ENCODE measurements around the gene TGFBR3L. TPM values are rescaled to one million over a fixed set of nuclear protein-coding genes. Genes with fewer than 3 reads are reported as not detected.

Gene TGFBR3L
- total RNA-seq, 2 experiments from 2014 or later, result 2.6 to 3.2 TPM

- Mint-ChIP-seq H3K27me3 (no peaks in the 10 kb centered on the region), H3K4me3 (peak overlapping the region; percentile 85), H3K4me1 (peaks cover 22% of the 10 kb centered on the region), H3K27ac (no peak overlapping the region), H3K9me3 (ENCODE audit: low read depth) (no peaks in the 10 kb centered on the region), H3K36me3 (ENCODE audit: low read depth) (peaks cover 22% of the 10 kb centered on the region)
- DNase-seq (no peak), ATAC-seq (no peak)
- POLR2A ChIA-PET, result no interaction called here
- CTCF ChIA-PET, result no interaction called here
- intact Hi-C loops (cut with DNase I, micrococcal nuclease), result no loop called here
These were observed 8.8 kb upstream of the TGFBR3L start for GRCh38 chr19:7905859-7906258.

GRCh38 chr19:7907122-7907521, 7.5 kb upstream of the TGFBR3L start:
- ChIA-PET POLR2A (no interaction called here), CTCF (no interaction called here)
- H3K36me3 Mint-ChIP-seq (ENCODE audit: low read depth), result peaks cover 28% of the 10 kb centered on the region
- intact Hi-C loops (cut with DNase I, micrococcal nuclease), result no loop called here
- DNase-seq (no peak), ATAC-seq (no peak)
- H3K27ac Mint-ChIP-seq, result no peak overlapping the region
- H3K27me3 Mint-ChIP-seq, result no peaks in the 10 kb centered on the region
- peaks cover 22% of the 10 kb centered on the region for H3K4me1 Mint-ChIP-seq
- no peaks in the 10 kb centered on the region for H3K9me3 Mint-ChIP-seq (ENCODE audit: low read depth)
- H3K4me3 Mint-ChIP-seq, result no peak overlapping the region

- Mint-ChIP-seq H3K4me3 (no peak overlapping the region), H3K4me1 (peaks cover 20% of the 10 kb centered on the region), H3K27me3 (no peaks in the 10 kb centered on the region), H3K27ac (no peak overlapping the region), H3K9me3 (ENCODE audit: low read depth) (no peaks in the 10 kb centered on the region), H3K36me3 (ENCODE audit: low read depth) (peaks cover 29% of the 10 kb centered on the region)
- intact Hi-C loops (cut with DNase I, micrococcal nuclease), result no loop called here
- no peak for ATAC-seq
- no peak for DNase-seq
- ChIA-PET CTCF (interaction anchor here (0.9 kb wide), 1 partner anchor 21 kb away, joined by 3 read pairs; no protein-coding TSS in a partner anchor), POLR2A (no interaction called here)
These were observed 7.1 kb upstream of the TGFBR3L start for GRCh38 chr19:7907544-7907943.

GRCh38 chr19:7908078-7908699, 6.4 kb upstream of the TGFBR3L start:
- ChIA-PET CTCF (interaction anchor here (0.9 kb wide), 1 partner anchor 21 kb away, joined by 3 read pairs; no protein-coding TSS in a partner anchor), POLR2A (no interaction called here)
- intact Hi-C loops (cut with DNase I, micrococcal nuclease), result no loop called here
- no peaks in the 10 kb centered on the region for H3K9me3 Mint-ChIP-seq (ENCODE audit: low read depth)
- H3K4me1 Mint-ChIP-seq, result peaks cover 18% of the 10 kb centered on the region
- ATAC-seq (no peak), DNase-seq (no peak)
- peaks cover 32% of the 10 kb centered on the region for H3K36me3 Mint-ChIP-seq (ENCODE audit: low read depth)
- H3K27ac Mint-ChIP-seq, result no peak overlapping the region
- no peaks in the 10 kb centered on the region for H3K27me3 Mint-ChIP-seq
- no peak overlapping the region for H3K4me3 Mint-ChIP-seq

GRCh38 chr19:7908742-7909461, 5.7 kb upstream of the TGFBR3L start:
- intact Hi-C loops (cut with DNase I, micrococcal nuclease), result no loop called here
- H3K36me3 Mint-ChIP-seq (ENCODE audit: low read depth), result peaks cover 30% of the 10 kb centered on the region
- no peak overlapping the region for H3K27ac Mint-ChIP-seq
- no peaks in the 10 kb centered on the region for H3K9me3 Mint-ChIP-seq (ENCODE audit: low read depth)
- no peak for ATAC-seq
- ChIA-PET POLR2A (no interaction called here), CTCF (interaction anchor here (0.9 kb wide), 1 partner anchor 20 kb away, joined by 3 read pairs; no protein-coding TSS in a partner anchor)
- H3K4me3 Mint-ChIP-seq, result no peak overlapping the region
- no peaks in the 10 kb centered on the region for H3K27me3 Mint-ChIP-seq
- H3K4me1 Mint-ChIP-seq, result peaks cover 18% of the 10 kb centered on the region
- DNase-seq, result no peak

GRCh38 chr19:7909471-7910067, 5.1 kb upstream of the TGFBR3L start:
- Mint-ChIP-seq H3K4me3 (no peak overlapping the region), H3K36me3 (ENCODE audit: low read depth) (peaks cover 30% of the 10 kb centered on the region), H3K9me3 (ENCODE audit: low read depth) (no peaks in the 10 kb centered on the region), H3K27me3 (no peaks in the 10 kb centered on the region), H3K4me1 (peaks cover 16% of the 10 kb centered on the region), H3K27ac (no peak overlapping the region)
- POLR2A ChIA-PET, result no interaction called here
- CTCF ChIA-PET, result no interaction called here
- intact Hi-C loops (cut with DNase I, micrococcal nuclease), result no loop called here
- DNase-seq, result no peak
- no peak for ATAC-seq

GRCh38 chr19:7910321-7911161, 4.1 kb upstream of the TGFBR3L start:
- Mint-ChIP-seq H3K9me3 (ENCODE audit: low read depth) (no peaks in the 10 kb centered on the region), H3K27ac (no peak overlapping the region), H3K36me3 (ENCODE audit: low read depth) (peaks cover 24% of the 10 kb centered on the region), H3K27me3 (peaks cover 7% of the 10 kb centered on the region), H3K4me3 (no peak overlapping the region), H3K4me1 (peaks cover 10% of the 10 kb centered on the region)
- ChIA-PET POLR2A (no interaction called here), CTCF (no interaction called here)
- intact Hi-C loops (cut with DNase I, micrococcal nuclease), result no loop called here
- DNase-seq (no peak), ATAC-seq (no peak)

- H3K4me3 Mint-ChIP-seq, result no peak overlapping the region
- H3K4me1 Mint-ChIP-seq, result peaks cover 7% of the 10 kb centered on the region
- ChIA-PET CTCF (no interaction called here), POLR2A (no interaction called here)
- intact Hi-C loops (cut with DNase I, micrococcal nuclease), result no loop called here
- DNase-seq (no peak), ATAC-seq (no peak)
- H3K9me3 Mint-ChIP-seq (ENCODE audit: low read depth), result no peaks in the 10 kb centered on the region
- peaks cover 8% of the 10 kb centered on the region for H3K27me3 Mint-ChIP-seq
- H3K36me3 Mint-ChIP-seq (ENCODE audit: low read depth), result peaks cover 17% of the 10 kb centered on the region
- no peak overlapping the region for H3K27ac Mint-ChIP-seq
These were observed 3.0 kb upstream of the TGFBR3L start for GRCh38 chr19:7911508-7912143.

- H3K4me3 Mint-ChIP-seq, result no peak overlapping the region
- CTCF ChIA-PET, result interaction anchor here (0.6 kb wide), 1 partner anchor 11 kb away, joined by 3 read pairs; no protein-coding TSS in a partner anchor
- peaks cover 10% of the 10 kb centered on the region for H3K27me3 Mint-ChIP-seq
- intact Hi-C loops (cut with DNase I, micrococcal nuclease), result no loop called here
- no peak overlapping the region for H3K27ac Mint-ChIP-seq
- POLR2A ChIA-PET, result no interaction called here
- no peaks in the 10 kb centered on the region for H3K9me3 Mint-ChIP-seq (ENCODE audit: low read depth)
- ATAC-seq (no peak), DNase-seq (no peak)
- peaks cover 16% of the 10 kb centered on the region for H3K36me3 Mint-ChIP-seq (ENCODE audit: low read depth)
- H3K4me1 Mint-ChIP-seq, result peaks cover 11% of the 10 kb centered on the region
These were observed 2.4 kb upstream of the TGFBR3L start for GRCh38 chr19:7912144-7912696.

GRCh38 chr19:7912697-7913564, 1.7 kb upstream of the TGFBR3L start:
- Mint-ChIP-seq H3K27me3 (peaks cover 12% of the 10 kb centered on the region), H3K4me1 (peaks cover 14% of the 10 kb centered on the region), H3K27ac (no peak overlapping the region), H3K9me3 (ENCODE audit: low read depth) (no peaks in the 10 kb centered on the region), H3K4me3 (no peak overlapping the region), H3K36me3 (ENCODE audit: low read depth) (peaks cover 14% of the 10 kb centered on the region)
- ChIA-PET CTCF (interaction anchor here (0.6 kb wide), 1 partner anchor 12 kb away, joined by 3 read pairs; no protein-coding TSS in a partner anchor), POLR2A (no interaction called here)
- no peak for ATAC-seq
- no peak for DNase-seq
- intact Hi-C loops (cut with DNase I, micrococcal nuclease), result no loop called here
